AML-193 (cell line): Measurements from ENCODE around the gene TRABD2B.

ENCODE experiments used
- DNase-seq, 2 experiments: peaks; one replicate each; lab custom pipeline; 2025; lab: John Stamatoyannopoulos, UW

Gene TRABD2B

GRCh38 chr1:47849591-47850261 is 147.5 kb downstream of the TRABD2B start:
- DNase-seq: no peak

DNA sequence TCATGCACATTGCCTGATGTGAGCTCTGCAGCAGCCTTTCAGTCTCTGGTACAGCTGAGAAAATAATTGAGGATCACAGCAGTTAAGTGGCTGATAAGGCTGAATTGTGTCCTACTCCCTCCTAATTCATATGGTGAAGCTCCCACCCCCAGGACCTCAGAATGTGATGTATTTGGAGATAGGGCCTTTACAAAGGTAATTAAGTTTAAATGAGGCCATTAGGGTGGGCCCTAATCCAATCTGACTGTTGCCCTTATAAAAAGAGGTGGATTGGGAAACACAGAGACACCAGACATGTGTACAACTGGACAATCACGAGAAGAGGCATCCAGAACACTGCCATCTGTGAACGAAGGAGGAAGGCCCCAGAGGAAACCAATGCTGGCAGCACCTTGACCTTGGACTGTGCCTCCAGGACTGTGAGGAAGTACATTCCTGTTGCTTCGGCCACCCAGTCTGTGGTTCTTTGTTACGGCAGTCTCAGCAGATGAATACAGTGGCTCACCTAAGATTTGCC is 148.1 kb downstream of the TRABD2B start:
- DNase-seq: no peak

GRCh38 chr1:47847763-47848162 is 149.4 kb downstream of the TRABD2B start:
- DNase-seq: no peak

- no peak for DNase-seq
Observed at GRCh38 chr1:47844558-47844955, 152.6 kb downstream of the TRABD2B start.

- DNase-seq: no peak
Observed at GRCh38 chr1:47843781-47844557, 153.2 kb downstream of the TRABD2B start.

DNA sequence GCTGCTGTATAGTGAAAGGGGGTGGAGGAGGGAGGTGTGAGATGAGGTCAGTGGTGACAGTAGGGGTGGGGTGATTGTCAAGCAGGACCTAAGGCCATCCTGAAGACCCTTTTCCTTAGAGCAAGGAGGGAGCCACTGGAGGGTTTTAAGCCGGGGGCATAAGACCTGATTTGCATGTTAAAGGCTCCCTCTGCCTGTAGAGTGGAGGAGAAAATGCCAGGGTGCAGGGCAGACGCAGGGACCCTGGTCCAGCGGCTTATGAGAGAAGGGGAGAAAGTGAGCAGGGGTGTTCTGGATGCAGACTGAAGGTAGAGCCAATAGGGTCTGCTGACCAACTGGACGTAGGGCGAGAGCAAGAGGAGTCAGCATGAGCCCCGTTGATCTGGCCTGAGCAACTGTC is 154.1 kb downstream of the TRABD2B start:
- no peak for DNase-seq

GRCh38 chr1:47842228-47842919 is 154.8 kb downstream of the TRABD2B start:
- no peak for DNase-seq

- no peak for DNase-seq
Observed at GRCh38 chr1:47841356-47841755, 155.8 kb downstream of the TRABD2B start.

GRCh38 chr1:47840393-47841190 is 156.6 kb downstream of the TRABD2B start:
- DNase-seq: no peak

GRCh38 chr1:47839433-47839760 is 157.8 kb downstream of the TRABD2B start:
- no peak for DNase-seq

DNA sequence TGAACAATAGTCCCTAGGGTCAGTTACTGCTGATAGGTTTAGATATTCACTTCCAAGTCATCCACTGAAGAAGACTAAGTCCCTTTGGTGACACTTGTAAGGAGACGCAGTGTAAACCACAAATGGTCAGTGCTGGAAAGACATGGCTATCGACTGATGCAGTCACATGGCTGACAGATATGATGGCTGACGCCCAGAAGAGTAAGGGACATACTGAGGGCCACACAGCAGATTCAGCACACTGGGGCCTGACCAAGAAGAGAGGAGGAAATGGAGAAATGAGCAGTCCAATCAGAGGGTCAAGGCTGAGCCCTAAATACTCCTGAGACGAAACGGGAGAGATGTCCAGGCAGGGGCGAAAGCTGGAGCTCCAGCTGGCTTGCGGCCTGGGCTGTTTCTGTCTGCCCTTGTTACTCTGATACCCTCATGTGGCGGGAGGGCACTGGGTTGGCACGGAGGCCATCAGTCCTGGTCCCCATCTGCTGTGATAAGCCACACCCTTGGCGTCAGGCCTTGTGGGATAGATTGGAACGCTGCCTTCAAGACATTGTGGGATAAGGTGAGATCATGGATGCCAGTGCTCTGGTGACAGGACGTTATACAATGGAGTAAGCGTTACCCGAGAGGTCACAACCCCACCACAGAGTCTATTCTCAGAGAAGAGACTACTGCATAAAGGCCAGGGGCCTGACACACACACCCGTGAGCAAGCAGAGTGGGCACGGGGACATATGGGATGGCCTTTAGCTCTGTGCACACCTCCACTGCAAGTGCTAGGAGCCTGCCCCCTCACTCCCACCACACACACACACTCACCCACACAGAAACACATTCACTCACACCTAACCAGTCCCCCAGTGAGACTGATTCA is 158.4 kb downstream of the TRABD2B start:
- no peak for DNase-seq

GRCh38 chr1:47837866-47838561 is 159.2 kb downstream of the TRABD2B start:
- DNase-seq: no peak

GRCh38 chr1:47837056-47837830 is 159.9 kb downstream of the TRABD2B start:
- DNase-seq: no peak

DNA sequence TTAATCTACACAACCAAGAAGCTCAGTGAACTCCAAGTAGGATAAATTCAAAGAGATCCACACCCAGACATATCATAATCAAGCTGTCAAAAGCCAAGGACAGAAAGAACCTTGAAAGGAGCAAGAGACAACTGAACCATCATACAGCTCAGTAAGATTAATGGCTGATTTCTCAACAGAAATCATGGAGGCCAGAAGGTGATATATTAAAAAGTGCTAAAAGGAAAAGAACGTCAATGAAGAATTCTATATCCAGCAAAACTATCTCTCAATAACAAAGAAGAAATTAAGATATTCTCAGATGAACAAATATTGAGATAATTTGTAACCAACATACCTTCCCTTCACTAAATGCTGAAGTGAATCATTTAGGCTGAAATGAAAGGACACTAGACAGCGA is 161.8 kb downstream of the TRABD2B start:
- DNase-seq: no peak

GRCh38 chr1:47834326-47834725 is 162.9 kb downstream of the TRABD2B start:
- DNase-seq: no peak

DNA sequence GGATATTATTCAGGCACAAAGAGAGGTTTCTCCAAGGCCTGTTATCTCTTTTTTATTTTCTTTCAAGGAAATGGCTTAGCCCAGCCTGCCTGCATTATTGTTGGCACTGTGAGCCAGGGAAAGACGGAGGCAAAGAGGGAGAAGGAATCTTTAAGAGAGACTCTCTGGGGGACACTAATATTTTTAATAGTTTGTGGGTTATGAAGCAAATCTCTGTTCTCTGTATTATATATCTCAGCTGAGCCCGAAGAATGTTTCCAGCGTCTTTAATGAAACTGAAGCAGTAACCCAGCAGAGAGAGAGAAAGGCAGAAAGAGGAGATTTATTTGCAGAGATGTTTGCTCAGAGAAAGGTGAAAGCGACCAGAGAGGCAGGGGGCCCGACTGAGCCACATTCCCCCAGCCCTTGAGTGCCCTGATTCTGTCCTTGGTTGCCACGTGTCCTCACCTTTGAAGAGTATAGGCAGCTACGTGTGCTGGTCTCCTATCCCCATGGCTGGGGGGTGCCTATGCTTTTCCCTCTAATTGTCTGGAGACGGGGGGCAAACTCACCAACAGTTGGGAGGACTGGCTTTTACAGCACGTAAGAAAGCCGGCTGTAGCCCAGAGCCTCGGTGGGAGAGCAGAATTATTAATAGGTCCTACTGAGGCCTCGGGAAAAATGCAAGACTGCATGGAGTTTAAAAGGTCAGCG is 166.4 kb downstream of the TRABD2B start:
- DNase-seq: no peak

GRCh38 chr1:47830021-47830420 is 167.2 kb downstream of the TRABD2B start:
- DNase-seq: no peak

DNA sequence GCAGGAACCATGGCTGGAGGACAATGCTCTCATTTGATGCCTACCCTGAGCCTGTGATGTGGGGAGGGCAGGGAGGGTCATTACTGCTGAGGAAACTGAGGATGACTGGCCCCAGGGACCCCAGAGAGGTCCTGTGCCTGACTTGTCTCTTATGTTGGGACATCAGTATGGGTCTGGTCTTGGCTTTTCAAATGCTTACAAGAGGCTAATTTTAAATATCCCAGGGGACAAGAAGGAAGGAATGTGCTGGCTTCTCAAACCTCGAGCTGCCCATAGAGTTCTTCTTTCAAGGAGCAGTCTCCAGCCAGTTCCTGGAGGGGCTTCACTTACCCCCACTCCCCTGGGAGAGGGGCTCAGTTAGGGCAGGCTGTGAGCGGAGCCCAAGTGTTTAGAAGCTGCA is 168.2 kb downstream of the TRABD2B start:
- no peak for DNase-seq

GRCh38 chr1:47827109-47827508 is 170.1 kb downstream of the TRABD2B start:
- no peak for DNase-seq
